HG03439 (cell line): ENCODE measurements around the gene CSNK1G1.
"Not testable (repeated sequence)": the region's sequence is repeated elsewhere in the genome, so short reads cannot be mapped to it uniquely, and the experiment has no call there.

Experiments
- ATAC-seq: cut with Tn5 transposase; IDR thresholded peaks from one replicate; pipeline ENCODE4 v1.9.1; 2021; ENCODE audit warnings: mild to moderate bottlenecking, moderate library complexity; ENCODE audit not compliant: unreplicated experiment

The CSNK1G1 gene

DNA sequence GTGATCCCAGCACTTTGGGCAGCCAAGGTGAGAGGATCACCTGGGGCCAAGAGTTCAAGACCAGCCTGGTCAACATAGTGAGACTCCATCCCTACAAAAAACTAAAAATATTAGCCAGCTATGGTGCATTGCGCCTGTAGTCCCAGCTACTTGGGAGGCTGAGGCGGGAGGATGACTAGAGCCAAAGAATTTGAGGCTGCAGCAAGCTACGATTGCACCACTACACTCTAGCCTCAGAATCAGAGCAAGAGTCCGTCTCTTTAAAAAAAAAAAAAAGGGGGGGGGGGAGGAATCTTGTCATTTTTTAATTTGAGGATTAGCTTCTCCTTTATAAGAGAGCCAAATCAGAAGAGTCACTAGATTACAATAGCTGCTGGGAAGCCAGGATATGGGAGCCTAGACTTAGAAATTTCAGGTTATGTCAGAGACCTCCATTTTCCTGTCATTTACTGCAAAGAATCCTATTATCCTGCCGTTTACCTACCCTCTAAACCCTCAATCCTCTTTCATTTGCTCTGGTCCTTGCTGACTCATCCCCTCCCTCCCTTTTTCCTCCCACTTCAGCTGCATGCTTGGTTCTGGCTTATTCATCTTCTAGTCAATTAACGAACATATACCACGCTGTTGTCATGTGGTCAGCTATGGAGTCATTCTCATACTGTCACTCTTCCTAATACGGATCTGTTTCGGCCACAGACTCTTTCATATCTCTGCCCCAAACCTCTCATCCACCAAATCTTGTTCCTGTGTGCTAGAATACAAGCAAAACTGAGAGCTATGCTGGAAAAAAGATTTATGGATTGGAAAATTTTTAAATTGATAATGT, 109.4 kb downstream of the CSNK1G1 start:
- ATAC-seq: peak; percentile 87

GRCh38 chr15:64245405-64245804, 110.6 kb downstream of the CSNK1G1 start:
- no peak for ATAC-seq

GRCh38 chr15:64237677-64238076, 118.3 kb downstream of the CSNK1G1 start:
- ATAC-seq: no peak

DNA sequence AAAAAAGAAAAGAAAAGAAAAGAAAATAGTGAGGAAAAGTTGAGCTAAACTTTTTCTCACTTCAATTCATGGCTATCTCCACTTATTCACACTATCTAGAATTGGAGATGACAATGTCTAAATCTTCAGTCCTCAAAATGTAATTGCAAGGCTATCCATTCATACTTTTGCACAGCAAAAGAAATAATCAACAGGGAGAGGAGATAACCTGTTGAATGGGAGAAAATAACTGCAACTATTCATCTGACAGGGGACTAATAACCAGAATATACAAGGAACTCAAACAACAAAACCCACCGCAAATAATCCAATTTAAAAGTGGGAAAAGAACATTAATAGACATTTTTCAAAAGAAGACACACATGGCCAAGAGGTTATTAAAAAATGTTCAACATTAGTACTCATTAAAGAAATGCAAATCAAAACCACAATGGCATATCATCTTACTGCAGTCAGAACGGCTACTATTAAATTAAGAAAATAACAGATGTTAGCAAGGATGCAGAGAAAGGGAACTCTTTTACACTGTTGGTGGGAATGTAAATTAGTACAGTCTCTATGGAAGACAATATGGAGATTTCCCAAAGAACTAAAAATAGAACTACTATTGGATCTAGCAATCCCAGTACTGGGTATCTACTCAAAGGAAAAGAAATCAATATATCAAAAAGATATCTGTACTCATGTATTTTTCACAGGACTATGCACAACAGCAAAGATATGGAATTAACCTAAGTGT, 119.6 kb downstream of the CSNK1G1 start:
- ATAC-seq: no peak

- ATAC-seq: no peak
Observed at GRCh38 chr15:64235552-64235951, 120.4 kb downstream of the CSNK1G1 start.

- no peak for ATAC-seq
Observed at GRCh38 chr15:64233299-64233698, 122.7 kb downstream of the CSNK1G1 start.

DNA sequence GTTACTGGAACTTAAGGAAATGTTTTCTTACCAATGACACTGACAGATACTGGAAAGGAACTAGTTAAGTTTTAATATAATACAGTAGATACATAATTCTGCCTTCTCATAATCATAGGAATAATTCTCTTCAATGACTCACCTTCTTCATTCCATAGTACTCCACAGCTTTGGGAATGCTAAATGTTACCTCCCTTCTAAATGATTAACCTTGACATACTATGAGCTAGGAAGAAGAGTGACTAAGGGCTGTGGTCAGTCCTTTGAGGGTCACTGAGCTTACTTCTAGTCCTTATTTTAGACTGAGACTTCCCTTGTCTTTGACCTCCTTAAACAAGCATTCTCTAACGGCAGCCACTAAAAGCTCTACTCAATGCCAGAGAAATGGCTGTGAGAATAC, 123.6 kb downstream of the CSNK1G1 start:
- ATAC-seq: no peak

- ATAC-seq: no peak
Observed at GRCh38 chr15:64229129-64229724, 126.7 kb downstream of the CSNK1G1 start.

DNA sequence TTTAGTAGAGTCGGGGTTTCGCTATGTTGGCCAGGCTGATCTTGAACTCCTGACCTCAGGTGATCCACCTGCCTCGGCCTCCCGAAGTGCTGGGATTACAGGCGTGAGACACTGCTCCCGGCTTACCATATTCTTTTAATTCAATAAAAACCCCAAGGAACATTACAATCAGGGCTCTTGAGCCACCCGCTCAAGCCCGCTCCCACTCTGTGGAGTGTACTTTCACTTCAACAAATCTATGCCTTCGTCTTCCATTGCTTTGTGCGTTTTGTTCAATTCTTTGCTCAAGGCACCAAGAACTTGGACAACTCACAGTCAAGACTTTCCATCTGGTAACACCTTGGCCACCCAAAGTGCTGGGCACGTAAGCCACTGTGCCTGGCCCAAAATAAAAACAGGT, 130.2 kb downstream of the CSNK1G1 start:
- ATAC-seq: no peak

- no peak for ATAC-seq
Observed at GRCh38 chr15:64224511-64224910, 131.5 kb downstream of the CSNK1G1 start.

DNA sequence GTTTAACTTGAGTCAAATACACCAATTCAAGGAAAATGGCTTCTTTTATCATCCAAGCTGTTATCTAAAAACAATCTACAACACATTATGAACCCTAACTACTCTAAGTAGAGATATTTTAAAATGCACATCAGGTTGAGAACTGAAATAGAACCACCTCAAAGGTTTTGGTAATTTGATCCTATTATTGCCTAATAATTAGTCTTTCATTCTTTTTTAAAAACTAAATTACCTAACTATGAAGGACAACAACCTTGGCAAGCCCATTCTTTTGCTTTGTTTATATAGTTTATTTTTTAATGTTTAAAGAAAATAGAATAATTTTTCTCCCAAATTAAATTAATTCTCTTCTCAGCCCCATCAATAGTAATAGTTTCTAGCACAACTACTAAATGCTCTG, 132.1 kb downstream of the CSNK1G1 start:
- no peak for ATAC-seq

- no peak for ATAC-seq
Observed at GRCh38 chr15:64222573-64223366, 133.2 kb downstream of the CSNK1G1 start.

DNA sequence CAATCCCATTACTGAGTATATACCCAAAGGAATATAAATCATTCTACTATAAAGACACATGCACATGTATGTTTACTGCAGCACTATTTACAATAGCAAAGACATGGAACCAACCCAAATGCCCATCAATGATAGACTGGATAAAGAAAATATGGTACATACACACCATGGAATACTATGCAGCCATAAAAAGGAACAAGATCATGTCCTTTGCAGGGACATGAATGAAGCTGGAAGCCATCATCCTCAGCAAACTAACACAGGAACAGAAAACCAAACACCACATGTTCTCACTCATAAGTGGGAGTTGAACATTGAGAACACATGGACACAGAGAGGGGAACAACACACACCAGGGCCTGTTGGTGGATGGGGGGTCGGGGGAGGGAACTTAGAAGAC, 134.1 kb downstream of the CSNK1G1 start:
- not testable (repeated sequence) for ATAC-seq

DNA sequence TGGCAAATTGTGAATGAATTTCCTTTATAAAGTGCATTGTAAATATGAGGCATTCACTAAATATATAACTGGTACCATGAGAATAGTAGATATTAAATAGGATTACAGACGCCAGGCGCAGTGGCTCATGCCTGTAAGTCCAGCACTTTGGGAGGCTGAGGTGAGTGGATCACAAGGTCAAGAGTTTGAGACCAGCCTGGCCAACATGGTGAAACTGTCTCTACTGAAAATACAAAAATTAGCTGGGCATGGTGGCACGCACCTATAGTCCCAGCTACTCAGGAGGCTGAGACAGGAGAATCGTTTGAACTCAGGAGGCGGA, 138.6 kb downstream of the CSNK1G1 start:
- not testable (repeated sequence) for ATAC-seq

GRCh38 chr15:64216730-64217428, 139.1 kb downstream of the CSNK1G1 start:
- no peak for ATAC-seq

- no peak for ATAC-seq
Observed at GRCh38 chr15:64216196-64216595, 139.8 kb downstream of the CSNK1G1 start.

GRCh38 chr15:64213646-64214045, 142.3 kb downstream of the CSNK1G1 start:
- no peak for ATAC-seq

GRCh38 chr15:64211696-64212095, 144.3 kb downstream of the CSNK1G1 start:
- no peak for ATAC-seq

- ATAC-seq: no peak
Observed at GRCh38 chr15:64210371-64210770, 145.6 kb downstream of the CSNK1G1 start.

DNA sequence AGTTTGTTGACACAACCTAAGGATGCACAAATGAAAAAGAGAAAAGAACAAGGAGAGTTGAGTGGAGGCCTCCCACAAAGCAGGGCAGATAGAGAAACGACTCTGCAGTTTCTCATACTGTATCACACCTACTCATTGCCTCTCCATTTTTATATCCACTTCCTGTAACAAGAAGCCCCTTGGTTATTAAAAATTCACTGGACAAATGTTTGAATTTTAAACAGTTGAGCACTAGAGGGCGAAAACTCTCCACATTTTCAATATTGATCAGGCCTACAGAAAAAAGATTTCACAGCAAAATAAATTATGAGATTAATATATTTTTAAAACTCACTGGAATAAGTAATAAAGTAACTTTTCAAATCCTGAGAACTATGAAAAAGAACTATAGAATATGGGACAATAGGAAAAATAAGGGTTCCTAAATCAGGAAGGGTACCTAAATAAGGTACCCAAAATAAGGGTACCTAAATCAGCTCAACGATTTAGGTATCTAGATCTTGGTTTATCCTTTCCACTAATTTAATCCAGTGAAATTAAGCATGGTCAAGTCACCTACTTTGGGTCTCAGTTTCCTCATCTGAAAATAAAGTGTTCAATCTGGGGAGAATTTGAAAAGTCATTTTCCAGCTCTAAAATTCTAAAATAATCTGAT, 146.2 kb downstream of the CSNK1G1 start:
- no peak for ATAC-seq
